HL-60 (cell line): ENCODE measurements around the gene PPP1R1A.

ENCODE experiments used
- POLR2AphosphoS5 ChIP-seq: IDR thresholded peaks from 2 replicates; pipeline ENCODE4 v1.6.1; 2012; ENCODE audit warnings: low read depth
- TF ChIP-seq, protein P1 (sequence below): IDR thresholded peaks from one replicate; pipeline ENCODE4 v1.5.1; 2011; ENCODE audit warnings: low read length, control low read depth, inconsistent platforms; ENCODE audit not compliant: insufficient read depth

- no peak for TF ChIP-seq POLR2AphosphoS5
- TF ChIP-seq, protein P1, sequence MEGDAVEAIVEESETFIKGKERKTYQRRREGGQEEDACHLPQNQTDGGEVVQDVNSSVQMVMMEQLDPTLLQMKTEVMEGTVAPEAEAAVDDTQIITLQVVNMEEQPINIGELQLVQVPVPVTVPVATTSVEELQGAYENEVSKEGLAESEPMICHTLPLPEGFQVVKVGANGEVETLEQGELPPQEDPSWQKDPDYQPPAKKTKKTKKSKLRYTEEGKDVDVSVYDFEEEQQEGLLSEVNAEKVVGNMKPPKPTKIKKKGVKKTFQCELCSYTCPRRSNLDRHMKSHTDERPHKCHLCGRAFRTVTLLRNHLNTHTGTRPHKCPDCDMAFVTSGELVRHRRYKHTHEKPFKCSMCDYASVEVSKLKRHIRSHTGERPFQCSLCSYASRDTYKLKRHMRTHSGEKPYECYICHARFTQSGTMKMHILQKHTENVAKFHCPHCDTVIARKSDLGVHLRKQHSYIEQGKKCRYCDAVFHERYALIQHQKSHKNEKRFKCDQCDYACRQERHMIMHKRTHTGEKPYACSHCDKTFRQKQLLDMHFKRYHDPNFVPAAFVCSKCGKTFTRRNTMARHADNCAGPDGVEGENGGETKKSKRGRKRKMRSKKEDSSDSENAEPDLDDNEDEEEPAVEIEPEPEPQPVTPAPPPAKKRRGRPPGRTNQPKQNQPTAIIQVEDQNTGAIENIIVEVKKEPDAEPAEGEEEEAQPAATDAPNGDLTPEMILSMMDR = no peak
Observed at GRCh38 chr12:54544743-54545142, 43.7 kb downstream of the PPP1R1A start.
